ENCODE data around the gene CKAP2L. TPM values are rescaled to one million over a fixed set of nuclear protein-coding genes. Genes with fewer than 3 reads are reported as not detected.

The CKAP2L gene
- total RNA-seq, 1 experiment from 2014 or later, result 23.3 TPM

DNA sequence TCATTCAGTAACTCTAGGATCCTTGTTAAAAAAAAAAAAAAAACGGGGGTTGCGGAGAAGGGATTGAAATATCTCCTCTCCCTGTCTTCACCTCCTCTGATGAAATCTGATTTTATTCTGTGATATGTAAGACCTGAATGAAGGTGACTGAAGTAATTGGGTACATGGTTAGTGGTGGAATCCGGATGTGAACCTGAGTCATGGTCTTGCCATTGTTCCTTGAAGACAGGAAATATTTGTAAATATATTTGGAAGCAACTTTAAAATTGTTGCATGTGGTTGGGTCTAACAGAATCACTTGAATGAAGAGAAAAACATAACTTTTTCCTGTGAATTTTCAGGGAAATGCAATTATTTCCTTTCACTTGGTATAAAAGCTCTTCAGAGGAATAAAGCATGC lies 22.9 kb upstream of the CKAP2L start:
- Mint-ChIP-seq H3K4me3 (no peak overlapping the region), H3K27ac (no peak overlapping the region), H3K36me3 (ENCODE audit: insufficient read depth in 1 of 3, low read depth in 3 of 3) (peaks cover 1 to 5% (median 3%) of the 10 kb centered on the region in 3 experiments; a peak in 4 of 7 replicates), H3K27me3 (ENCODE audit: low read depth) (no peaks in the 10 kb centered on the region), H3K4me1 (peaks cover 51 to 59% of the 10 kb centered on the region in 2 experiments), H3K9me3 (peaks cover 3 to 4% of the 10 kb centered on the region in 2 experiments; a peak in 4 of 5 replicates)
- Histone ChIP-seq H3K9me3 (ENCODE audit: control insufficient read depth, low read depth, low read length) (no peaks in the 10 kb centered on the region), H3K4me1 (ENCODE audit: insufficient read depth, low read length) (peaks cover 7% of the 10 kb centered on the region), H3K79me2 (ENCODE audit: insufficient read depth, low read length) (no peaks in the 10 kb centered on the region), H3K4ac (ENCODE audit: low read depth, low read length) (no peak overlapping the region), H2BK5ac (ENCODE audit: insufficient read length, low read length) (no peak overlapping the region), H2BK12ac (ENCODE audit: insufficient read length, low read depth, low read length) (no peak overlapping the region), H3K27ac (ENCODE audit: insufficient read length, low read depth, low read length) (no peak overlapping the region), H3K56ac (ENCODE audit: insufficient read length, low read depth, low read length) (no peak overlapping the region), H2BK15ac (ENCODE audit: low read depth, low read length) (no peak overlapping the region), H3K79me1 (ENCODE audit: insufficient read depth, low read depth, low read length, poor library complexity, severe bottlenecking) (no peaks in the 10 kb centered on the region), H4K8ac (replicated peaks; ENCODE audit: insufficient read length, low read depth, low read length) (no peak overlapping the region), H2BK120ac (ENCODE audit: low read depth, low read length, poor library complexity, severe bottlenecking) (no peak overlapping the region), H4K91ac (ENCODE audit: insufficient read length, low read depth, low read length) (no peak overlapping the region), H3K27me3 (ENCODE audit: insufficient read depth, low read length) (no peaks in the 10 kb centered on the region), H3K14ac (ENCODE audit: insufficient read depth, low read length) (no peak overlapping the region), H3K9ac (ENCODE audit: extremely low read depth, insufficient read length, low read length) (no peak overlapping the region), H2BK20ac (ENCODE audit: low read depth, low read length, poor library complexity, severe bottlenecking) (no peak overlapping the region), H3K23ac (ENCODE audit: insufficient read length, low read depth, low read length) (no peak overlapping the region), H3T11ph (ENCODE audit: low read length) (no peak overlapping the region), H4K5ac (ENCODE audit: insufficient read length, low read depth, low read length) (no peak overlapping the region), H4K20me1 (ENCODE audit: control insufficient read depth, insufficient read depth, insufficient read length) (no peaks in the 10 kb centered on the region), H3K18ac (ENCODE audit: insufficient read length, low read depth, low read length) (no peak overlapping the region), H2AFZ (ENCODE audit: low read length) (no peak overlapping the region), H3K23me2 (ENCODE audit: insufficient read length, low read depth, low read length, poor library complexity, severe bottlenecking) (no peaks in the 10 kb centered on the region), H2AK5ac (ENCODE audit: insufficient read length, low read length) (no peak overlapping the region), H3K4me2 (ENCODE audit: insufficient read depth, insufficient read length, low read length) (no peak overlapping the region)
- TF ChIP-seq, protein P1, sequence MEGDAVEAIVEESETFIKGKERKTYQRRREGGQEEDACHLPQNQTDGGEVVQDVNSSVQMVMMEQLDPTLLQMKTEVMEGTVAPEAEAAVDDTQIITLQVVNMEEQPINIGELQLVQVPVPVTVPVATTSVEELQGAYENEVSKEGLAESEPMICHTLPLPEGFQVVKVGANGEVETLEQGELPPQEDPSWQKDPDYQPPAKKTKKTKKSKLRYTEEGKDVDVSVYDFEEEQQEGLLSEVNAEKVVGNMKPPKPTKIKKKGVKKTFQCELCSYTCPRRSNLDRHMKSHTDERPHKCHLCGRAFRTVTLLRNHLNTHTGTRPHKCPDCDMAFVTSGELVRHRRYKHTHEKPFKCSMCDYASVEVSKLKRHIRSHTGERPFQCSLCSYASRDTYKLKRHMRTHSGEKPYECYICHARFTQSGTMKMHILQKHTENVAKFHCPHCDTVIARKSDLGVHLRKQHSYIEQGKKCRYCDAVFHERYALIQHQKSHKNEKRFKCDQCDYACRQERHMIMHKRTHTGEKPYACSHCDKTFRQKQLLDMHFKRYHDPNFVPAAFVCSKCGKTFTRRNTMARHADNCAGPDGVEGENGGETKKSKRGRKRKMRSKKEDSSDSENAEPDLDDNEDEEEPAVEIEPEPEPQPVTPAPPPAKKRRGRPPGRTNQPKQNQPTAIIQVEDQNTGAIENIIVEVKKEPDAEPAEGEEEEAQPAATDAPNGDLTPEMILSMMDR (conservative IDR thresholded peaks at IDR 0.05), result no peak
- no peak for DNase-seq
- no CpG with 5 or more reads among the region's 3 CpGs for WGBS (ENCODE audit: extremely low coverage, insufficient read length, low lambda C conversion rate)
